IMR-90 (cell line): ENCODE data around the gene DRC3.

ENCODE experiments used
- BHLHE40 ChIP-seq: fragments of 150-350 bp; IDR thresholded peaks from 2 replicates; pipeline ENCODE4 v1.6.1; 2016; ENCODE audit warnings: mild to moderate bottlenecking, low read depth, low read length
- CEBPB ChIP-seq: IDR thresholded peaks from 2 replicates; pipeline ENCODE4 v1.6.1; 2012; ENCODE audit warnings: low read depth, low read length, improper control_type of control experiment
- FOS ChIP-seq: fragments of 150-350 bp; IDR thresholded peaks from 2 replicates; pipeline ENCODE4 v1.6.1; 2016; ENCODE audit warnings: low read depth, low read length
- MAFK ChIP-seq: IDR thresholded peaks from 2 replicates; pipeline ENCODE4 v1.6.1; 2012; ENCODE audit warnings: low read depth, low read length, improper control_type of control experiment
- MAZ ChIP-seq: IDR thresholded peaks from 2 replicates; pipeline ENCODE4 v1.6.1; 2012; ENCODE audit warnings: low read depth, mild to moderate bottlenecking, low read length, improper control_type of control experiment, moderate library complexity, borderline replicate concordance
- NFE2L2 ChIP-seq: fragments of 150-350 bp; IDR thresholded peaks from 2 replicates; pipeline ENCODE4 v1.6.1; 2016; ENCODE audit warnings: low read depth, mild to moderate bottlenecking, low read length
- POLR2A ChIP-seq: IDR thresholded peaks from 2 replicates; pipeline ENCODE4 v1.6.1; 2012; ENCODE audit warnings: mild to moderate bottlenecking, low read depth, low read length
- RAD21 ChIP-seq: IDR thresholded peaks from 2 replicates; pipeline ENCODE4 v1.6.1; 2012; ENCODE audit warnings: low read length, improper control_type of control experiment
- RCOR1 ChIP-seq: IDR thresholded peaks from 2 replicates; pipeline ENCODE4 v1.6.1; 2012; ENCODE audit warnings: mild to moderate bottlenecking, low read length, improper control_type of control experiment; ENCODE audit not compliant: insufficient replicate concordance
- RFX5 ChIP-seq: IDR thresholded peaks from 2 replicates; pipeline ENCODE4 v1.8.0; 2012; ENCODE audit warnings: low read depth, mild to moderate bottlenecking, low read length, moderate library complexity
- SMC3 ChIP-seq: fragments of 150-350 bp; IDR thresholded peaks from 2 replicates; pipeline ENCODE4 v1.6.1; 2016; ENCODE audit warnings: low read depth, mild to moderate bottlenecking, antibody characterized with exemption, low read length, moderate library complexity
- USF2 ChIP-seq: fragments of 150-350 bp; IDR thresholded peaks from 2 replicates; pipeline ENCODE4 v1.6.1; 2017; ENCODE audit warnings: mild to moderate bottlenecking, antibody characterized with exemption, low read length, low read depth
- TF ChIP-seq, protein P1 (sequence below): conservative IDR thresholded peaks from 2 replicates; pipeline ENCODE4 v1.5.1; 2012; ENCODE audit warnings: mild to moderate bottlenecking, low read depth, low read length, improper control_type of control experiment
- TF ChIP-seq, protein P2 (sequence below): fragments of 150-350 bp; IDR thresholded peaks from 2 replicates; pipeline ENCODE4 v1.6.1; 2016; ENCODE audit warnings: low read depth, mild to moderate bottlenecking, low read length, moderate library complexity, borderline replicate concordance

- TF ChIP-seq, protein P1, sequence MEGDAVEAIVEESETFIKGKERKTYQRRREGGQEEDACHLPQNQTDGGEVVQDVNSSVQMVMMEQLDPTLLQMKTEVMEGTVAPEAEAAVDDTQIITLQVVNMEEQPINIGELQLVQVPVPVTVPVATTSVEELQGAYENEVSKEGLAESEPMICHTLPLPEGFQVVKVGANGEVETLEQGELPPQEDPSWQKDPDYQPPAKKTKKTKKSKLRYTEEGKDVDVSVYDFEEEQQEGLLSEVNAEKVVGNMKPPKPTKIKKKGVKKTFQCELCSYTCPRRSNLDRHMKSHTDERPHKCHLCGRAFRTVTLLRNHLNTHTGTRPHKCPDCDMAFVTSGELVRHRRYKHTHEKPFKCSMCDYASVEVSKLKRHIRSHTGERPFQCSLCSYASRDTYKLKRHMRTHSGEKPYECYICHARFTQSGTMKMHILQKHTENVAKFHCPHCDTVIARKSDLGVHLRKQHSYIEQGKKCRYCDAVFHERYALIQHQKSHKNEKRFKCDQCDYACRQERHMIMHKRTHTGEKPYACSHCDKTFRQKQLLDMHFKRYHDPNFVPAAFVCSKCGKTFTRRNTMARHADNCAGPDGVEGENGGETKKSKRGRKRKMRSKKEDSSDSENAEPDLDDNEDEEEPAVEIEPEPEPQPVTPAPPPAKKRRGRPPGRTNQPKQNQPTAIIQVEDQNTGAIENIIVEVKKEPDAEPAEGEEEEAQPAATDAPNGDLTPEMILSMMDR: no peak
- no peak for TF ChIP-seq CEBPB
- TF ChIP-seq POLR2A: no peak
- no peak for TF ChIP-seq SMC3
- TF ChIP-seq USF2: no peak
- no peak for TF ChIP-seq NFE2L2
- no peak for TF ChIP-seq MAFK
- TF ChIP-seq RAD21: no peak
- no peak for TF ChIP-seq RCOR1
- TF ChIP-seq, protein P2, sequence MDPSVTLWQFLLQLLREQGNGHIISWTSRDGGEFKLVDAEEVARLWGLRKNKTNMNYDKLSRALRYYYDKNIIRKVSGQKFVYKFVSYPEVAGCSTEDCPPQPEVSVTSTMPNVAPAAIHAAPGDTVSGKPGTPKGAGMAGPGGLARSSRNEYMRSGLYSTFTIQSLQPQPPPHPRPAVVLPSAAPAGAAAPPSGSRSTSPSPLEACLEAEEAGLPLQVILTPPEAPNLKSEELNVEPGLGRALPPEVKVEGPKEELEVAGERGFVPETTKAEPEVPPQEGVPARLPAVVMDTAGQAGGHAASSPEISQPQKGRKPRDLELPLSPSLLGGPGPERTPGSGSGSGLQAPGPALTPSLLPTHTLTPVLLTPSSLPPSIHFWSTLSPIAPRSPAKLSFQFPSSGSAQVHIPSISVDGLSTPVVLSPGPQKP: no peak
- TF ChIP-seq FOS: no peak
- TF ChIP-seq MAZ: no peak
- no peak for TF ChIP-seq RFX5
- no peak for TF ChIP-seq BHLHE40
These were observed 38.6 kb downstream of the DRC3 start for GRCh38 chr17:18011286-18011685.
